ENCODE measurements around the gene EHHADH. TPM values are rescaled to one million over a fixed set of nuclear protein-coding genes. Genes with fewer than 3 reads are reported as not detected.
"Not testable (repeated sequence)": the region's sequence is repeated elsewhere in the genome, so short reads cannot be mapped to it uniquely, and the experiment has no call there.

The EHHADH gene
- total RNA-seq, 4 donors from 2014 or later = 1.4 to 3.4 (median 1.7) TPM

DNA sequence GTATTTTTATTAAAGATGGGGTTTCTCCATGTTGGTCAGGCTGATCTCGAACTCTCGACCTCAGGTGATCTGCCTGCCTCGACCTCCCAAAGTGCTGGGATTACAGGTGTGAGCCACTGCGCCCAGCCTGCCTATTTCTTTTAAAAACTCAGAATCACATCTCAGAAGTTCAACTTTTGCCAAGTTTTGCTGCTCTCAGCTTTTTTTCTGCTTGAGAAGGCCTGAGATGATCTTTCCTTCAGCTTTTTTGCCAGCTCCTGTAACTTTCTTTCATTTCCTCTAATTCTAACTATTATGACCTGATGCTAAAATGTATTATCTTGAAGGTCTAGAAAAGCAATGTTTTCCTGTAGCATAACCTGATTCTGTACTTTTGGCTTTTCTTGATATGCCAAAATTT lies 9.6 kb upstream of the EHHADH start:
- ATAC-seq = no peak
- Histone ChIP-seq H3K27ac (no peak overlapping the region), H3K4me1 (no peaks in the 10 kb centered on the region), H3K36me3 (no peaks in the 10 kb centered on the region), H3K4me3 (no peak overlapping the region), H3K27me3 (peaks cover 0 to 5% (median 0%) of the 10 kb centered on the region in 3 donors), H3K9me3 (no peaks in the 10 kb centered on the region)
- no peak for DNase-seq
- TF ChIP-seq, protein P1, sequence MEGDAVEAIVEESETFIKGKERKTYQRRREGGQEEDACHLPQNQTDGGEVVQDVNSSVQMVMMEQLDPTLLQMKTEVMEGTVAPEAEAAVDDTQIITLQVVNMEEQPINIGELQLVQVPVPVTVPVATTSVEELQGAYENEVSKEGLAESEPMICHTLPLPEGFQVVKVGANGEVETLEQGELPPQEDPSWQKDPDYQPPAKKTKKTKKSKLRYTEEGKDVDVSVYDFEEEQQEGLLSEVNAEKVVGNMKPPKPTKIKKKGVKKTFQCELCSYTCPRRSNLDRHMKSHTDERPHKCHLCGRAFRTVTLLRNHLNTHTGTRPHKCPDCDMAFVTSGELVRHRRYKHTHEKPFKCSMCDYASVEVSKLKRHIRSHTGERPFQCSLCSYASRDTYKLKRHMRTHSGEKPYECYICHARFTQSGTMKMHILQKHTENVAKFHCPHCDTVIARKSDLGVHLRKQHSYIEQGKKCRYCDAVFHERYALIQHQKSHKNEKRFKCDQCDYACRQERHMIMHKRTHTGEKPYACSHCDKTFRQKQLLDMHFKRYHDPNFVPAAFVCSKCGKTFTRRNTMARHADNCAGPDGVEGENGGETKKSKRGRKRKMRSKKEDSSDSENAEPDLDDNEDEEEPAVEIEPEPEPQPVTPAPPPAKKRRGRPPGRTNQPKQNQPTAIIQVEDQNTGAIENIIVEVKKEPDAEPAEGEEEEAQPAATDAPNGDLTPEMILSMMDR (IDR thresholded peaks at IDR 0.05 in 4 of 5, conservative IDR thresholded peaks at IDR 0.05 in 1 of 5) = no peak
- TF ChIP-seq POLR2A (IDR thresholded peaks at IDR 0.05) = no peak
- in situ Hi-C loops (cut with MboI; ENCODE audit: low sequenced_read_pairs in 4 of 4) = no loop called here
- intact Hi-C loops (cut with DNase I; ENCODE audit: low total_unique reads) = no loop called here

DNA sequence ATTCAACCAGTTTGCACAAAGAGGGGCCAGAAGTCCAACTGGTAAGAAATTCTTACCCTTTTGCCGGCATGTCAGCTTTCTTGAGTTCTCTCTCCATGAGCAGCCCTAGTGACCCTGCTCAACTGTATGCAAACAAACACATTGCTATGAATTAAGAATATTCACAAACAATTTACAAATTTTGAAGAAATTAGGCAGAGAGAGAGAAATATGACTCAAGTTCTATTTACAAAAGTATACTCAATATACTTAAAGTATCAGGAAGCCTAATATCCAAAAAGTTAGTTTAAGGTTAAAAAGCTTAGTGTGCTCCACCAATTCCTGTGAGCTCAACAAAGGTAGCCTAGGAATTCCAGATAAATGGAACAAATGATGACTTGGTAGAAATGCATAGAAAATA lies 3.5 kb upstream of the EHHADH start:
- no peaks in the 10 kb centered on the region for H3K9me3 ChIP-seq
- H3K27me3 ChIP-seq = peaks cover 0 to 4% (median 3%) of the 10 kb centered on the region in 3 donors
- no peak for TF ChIP-seq POLR2A (IDR thresholded peaks at IDR 0.05)
- TF ChIP-seq, protein P1 (IDR thresholded peaks at IDR 0.05 in 4 of 5, conservative IDR thresholded peaks at IDR 0.05 in 1 of 5) = no peak
- H3K36me3 ChIP-seq = no peaks in the 10 kb centered on the region
- ATAC-seq = no peak
- no peak overlapping the region for H3K4me3 ChIP-seq
- DNase-seq = no peak
- in situ Hi-C loops (cut with MboI; ENCODE audit: low sequenced_read_pairs in 4 of 4) = no loop called here
- intact Hi-C loops (cut with DNase I; ENCODE audit: low total_unique reads) = no loop called here
- no peak overlapping the region for H3K27ac ChIP-seq
- H3K4me1 ChIP-seq = no peaks in the 10 kb centered on the region

DNA sequence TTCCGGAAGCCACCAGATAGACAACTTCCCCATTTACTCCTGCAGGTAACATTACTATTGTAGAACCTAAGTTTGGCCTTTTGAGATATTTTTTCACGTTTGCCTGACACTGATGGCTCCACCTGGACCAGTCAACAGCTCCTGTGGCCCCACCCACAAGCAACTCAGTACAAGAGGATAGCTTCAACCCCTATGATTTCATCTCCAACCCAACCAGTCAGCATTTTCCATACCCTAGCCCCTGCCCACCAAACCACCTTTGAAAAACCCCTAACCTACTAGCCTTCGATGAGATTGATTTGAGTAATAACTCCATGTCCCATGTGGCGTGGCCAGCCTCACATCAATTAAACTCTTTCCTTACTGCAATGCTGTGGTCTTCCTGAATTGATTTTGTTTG lies 950 bp upstream of the EHHADH start:
- ATAC-seq = no peak
- TF ChIP-seq, protein P1 (IDR thresholded peaks at IDR 0.05 in 4 of 5, conservative IDR thresholded peaks at IDR 0.05 in 1 of 5) = no peak
- TF ChIP-seq POLR2A (IDR thresholded peaks at IDR 0.05) = no peak
- Histone ChIP-seq H3K4me3 (no peak overlapping the region), H3K9me3 (no peaks in the 10 kb centered on the region), H3K36me3 (no peaks in the 10 kb centered on the region), H3K27me3 (peaks cover 0 to 4% (median 3%) of the 10 kb centered on the region in 3 donors), H3K27ac (no peak overlapping the region), H3K4me1 (no peaks in the 10 kb centered on the region)
- in situ Hi-C loops (cut with MboI; ENCODE audit: low sequenced_read_pairs in 4 of 4) = no loop called here
- intact Hi-C loops (cut with DNase I; ENCODE audit: low total_unique reads) = no loop called here
- DNase-seq = no peak

DNA sequence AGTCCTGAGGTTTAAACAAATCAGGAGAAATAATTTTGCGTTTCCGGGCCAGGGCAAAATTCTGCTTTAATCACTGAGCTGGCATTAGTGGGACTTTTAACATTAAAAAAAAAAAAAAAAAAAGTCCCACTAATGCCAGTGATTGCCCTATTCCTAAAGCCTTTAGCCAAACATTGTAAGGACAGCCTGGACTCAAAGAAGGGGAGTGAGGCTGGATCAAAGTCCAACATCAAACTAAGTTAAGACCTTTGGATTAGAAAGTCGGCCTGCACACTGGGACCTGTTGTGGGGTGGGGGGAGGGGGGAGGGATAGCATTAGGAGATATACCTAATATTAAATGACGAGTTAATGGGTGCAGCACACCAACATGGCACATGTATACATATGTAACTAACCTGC lies 716 bp downstream of the EHHADH start:
- H3K36me3 ChIP-seq; in situ Hi-C loops (cut with MboI; ENCODE audit: low sequenced_read_pairs in 4 of 4); ATAC-seq; H3K27ac ChIP-seq; DNase-seq; H3K9me3 ChIP-seq; H3K27me3 ChIP-seq; intact Hi-C loops (cut with DNase I; ENCODE audit: low total_unique reads); H3K4me1 ChIP-seq: not testable (repeated sequence)
- H3K4me3 ChIP-seq = peak overlapping the region in 1 of 4 donors; percentile 65

DNA sequence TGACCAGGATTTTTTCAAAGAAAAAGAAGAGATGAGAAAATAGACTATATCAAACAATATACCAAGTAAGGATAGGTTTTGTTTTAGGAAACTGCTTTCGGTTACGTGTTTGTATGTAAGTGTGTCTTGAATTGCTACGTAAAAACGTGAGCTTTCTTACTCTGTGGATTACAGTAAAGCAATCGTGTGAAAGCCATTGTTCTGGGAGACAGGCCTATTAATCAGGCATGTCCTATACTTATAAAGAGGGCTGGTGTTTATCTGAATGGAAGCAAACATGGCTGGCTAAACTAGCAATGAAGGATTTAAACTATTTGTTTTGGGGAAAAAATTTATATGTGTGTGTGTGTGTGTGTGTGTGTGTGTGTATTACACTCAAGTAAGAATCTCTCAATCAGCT lies 2.6 kb downstream of the EHHADH start:
- no peak for TF ChIP-seq POLR2A (IDR thresholded peaks at IDR 0.05)
- TF ChIP-seq, protein P1 (IDR thresholded peaks at IDR 0.05 in 4 of 5, conservative IDR thresholded peaks at IDR 0.05 in 1 of 5) = no peak
- in situ Hi-C loops (cut with MboI; ENCODE audit: low sequenced_read_pairs in 4 of 4) (no loop called here), intact Hi-C loops (cut with DNase I; ENCODE audit: low total_unique reads) (no loop called here)
- DNase-seq (no peak), ATAC-seq (no peak)
- no peaks in the 10 kb centered on the region for H3K4me1 ChIP-seq
- H3K36me3 ChIP-seq = no peaks in the 10 kb centered on the region
- H3K4me3 ChIP-seq = no peak overlapping the region
- H3K27ac ChIP-seq = no peak overlapping the region
- H3K9me3 ChIP-seq = no peaks in the 10 kb centered on the region
- peaks cover 0 to 4% (median 3%) of the 10 kb centered on the region in 3 donors for H3K27me3 ChIP-seq
